Epithelial cell of esophagus (primary cell): Measurements from ENCODE around the gene IFNAR2.
"Not testable (repeated sequence)": the region's sequence is repeated elsewhere in the genome, so short reads cannot be mapped to it uniquely, and the experiment has no call there.

Experiments used
- DNase-seq: peaks from one replicate; pipeline ENCODE4 v3.0.0; 2010; ENCODE audit warnings: low read depth
- H3K4me3 ChIP-seq: 2 replicates; pipeline ENCODE4 v1.5.1; 2011; ENCODE audit warnings: mild to moderate bottlenecking, low read length, control low read depth
- CTCF ChIP-seq: IDR thresholded peaks from 2 replicates; pipeline ENCODE4 v1.5.1; 2011; ENCODE audit warnings: low read depth, mild to moderate bottlenecking, low read length, control low read depth, inconsistent platforms; ENCODE audit not compliant: insufficient read depth; ENCODE audit errors: missing control alignments

Gene IFNAR2

DNA sequence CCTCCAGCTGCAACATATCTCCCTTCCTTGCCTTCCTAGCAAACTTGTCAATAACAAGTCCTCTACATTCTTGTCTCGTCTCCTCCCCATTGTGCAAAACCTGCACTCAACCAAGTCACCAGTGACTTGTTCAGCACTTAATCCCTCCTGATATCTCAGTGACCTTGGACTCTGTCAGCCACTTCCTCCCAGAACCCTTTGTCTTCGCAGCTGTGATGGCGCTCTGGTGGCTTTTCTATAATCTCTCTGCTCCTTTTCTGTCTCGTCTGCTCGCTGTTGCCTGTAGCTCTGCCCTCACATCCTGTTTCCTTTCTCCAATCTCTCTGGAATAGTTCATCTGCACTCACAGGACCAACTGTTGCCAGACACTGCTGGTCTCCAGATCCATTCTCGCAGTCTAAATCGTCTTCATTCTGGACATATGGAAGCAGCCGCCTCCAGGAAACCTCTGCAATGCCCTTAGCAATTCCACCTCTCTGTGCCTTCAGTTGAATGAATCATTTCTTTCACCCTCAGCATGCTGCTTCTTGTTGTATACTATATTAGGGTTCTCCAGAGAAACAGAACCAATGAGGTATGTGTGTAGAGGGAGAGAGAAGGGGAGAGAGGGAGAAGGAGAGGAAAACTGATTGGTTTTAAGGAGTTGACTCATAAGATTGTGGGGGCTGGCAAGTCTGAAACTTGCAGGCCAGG, 17.4 kb upstream of the IFNAR2 start:
- DNase-seq, result peak; percentile 82
- TF ChIP-seq CTCF, result no peak
- no peak overlapping the region for H3K4me3 ChIP-seq

- no peak for DNase-seq
- no peak overlapping the region for H3K4me3 ChIP-seq
These were observed 15.7 kb upstream of the IFNAR2 start for GRCh38 chr21:33214056-33214455.

GRCh38 chr21:33217138-33217520, 12.6 kb upstream of the IFNAR2 start:
- no peak for DNase-seq
- no peak overlapping the region for H3K4me3 ChIP-seq
- no peak for TF ChIP-seq CTCF

More at GRCh38 chr21:33214056-33214455, 15.7 kb upstream of the IFNAR2 start:
- TF ChIP-seq CTCF, result no peak

GRCh38 chr21:33219300-33219699, 10.4 kb upstream of the IFNAR2 start:
- H3K4me3 ChIP-seq, result no peak overlapping the region
- DNase-seq, result no peak
- no peak for TF ChIP-seq CTCF

- DNase-seq, result no peak
- H3K4me3 ChIP-seq, result no peak overlapping the region
- TF ChIP-seq CTCF, result no peak
These were observed 9.8 kb upstream of the IFNAR2 start for GRCh38 chr21:33219954-33220353.

GRCh38 chr21:33225376-33225775, 4.4 kb upstream of the IFNAR2 start:
- not testable (repeated sequence) for DNase-seq, H3K4me3 ChIP-seq

- H3K4me3 ChIP-seq, result no peak overlapping the region
- no peak for DNase-seq
- TF ChIP-seq CTCF, result no peak
These were observed 1.3 kb upstream of the IFNAR2 start for GRCh38 chr21:33228455-33228854.
